ENCODE measurements around the gene SAFB. TPM values are rescaled to one million over a fixed set of nuclear protein-coding genes. Genes with fewer than 3 reads are reported as not detected.

SAFB gene
- polyA plus RNA-seq, 4 donors, result 44.0 to 105 (median 55.4) TPM

- H3K27me3 ChIP-seq (ENCODE audit: control insufficient read depth in 3 of 3, insufficient read depth in 3 of 3, low read length in 3 of 3), result no peaks in the 10 kb centered on the region
- DNase-seq (peak in 1 of 2 donors; percentile 17), FAIRE-seq (no peak)
- H3K27ac ChIP-seq (ENCODE audit: low read depth in 1 of 3, low read length in 2 of 3), result no peak overlapping the region
- H3K9me3 ChIP-seq (ENCODE audit: control insufficient read depth in 2 of 2, insufficient read depth in 1 of 2, low read depth in 1 of 2, low read length in 1 of 2), result no peaks in the 10 kb centered on the region
- H3K4me3 ChIP-seq (ENCODE audit: low read depth in 1 of 3, low read length in 3 of 3), result no peak overlapping the region
- peaks cover 5 to 43% (median 12%) of the 10 kb centered on the region in 3 donors for H3K36me3 ChIP-seq (ENCODE audit: control insufficient read depth in 3 of 3, insufficient read depth in 2 of 3, low read depth in 1 of 3, low read length in 3 of 3)
- WGBS, 3 donors, result 52 to 72% (median 64%) methylated on average over 6 of the region's 6 CpGs
- H3K4me1 ChIP-seq (ENCODE audit: control insufficient read depth in 3 of 3, insufficient read depth in 2 of 3, low read depth in 1 of 3, low read length in 2 of 3), result peaks cover 2 to 13% (median 8%) of the 10 kb centered on the region in 3 donors
Measured at GRCh38 chr19:5627395-5627904, 4.6 kb downstream of the SAFB start.

GRCh38 chr19:5628461-5628860 lies 5.6 kb downstream of the SAFB start:
- FAIRE-seq (no peak), DNase-seq (no peak)
- Histone ChIP-seq H3K27ac (ENCODE audit: low read depth in 1 of 3, low read length in 2 of 3) (no peak overlapping the region), H3K36me3 (ENCODE audit: control insufficient read depth in 3 of 3, insufficient read depth in 2 of 3, low read depth in 1 of 3, low read length in 3 of 3) (peaks cover 5 to 46% (median 12%) of the 10 kb centered on the region in 3 donors), H3K27me3 (ENCODE audit: control insufficient read depth in 3 of 3, insufficient read depth in 3 of 3, low read length in 3 of 3) (no peaks in the 10 kb centered on the region), H3K4me1 (ENCODE audit: control insufficient read depth in 3 of 3, insufficient read depth in 2 of 3, low read depth in 1 of 3, low read length in 2 of 3) (peaks cover 5 to 13% (median 8%) of the 10 kb centered on the region in 3 donors), H3K9me3 (ENCODE audit: control insufficient read depth in 2 of 2, insufficient read depth in 1 of 2, low read depth in 1 of 2, low read length in 1 of 2) (no peaks in the 10 kb centered on the region), H3K4me3 (ENCODE audit: low read depth in 1 of 3, low read length in 3 of 3) (no peak overlapping the region)
- WGBS, 3 donors, result 62 to 87% (median 77%) methylated on average over 1 of the region's 1 CpG

GRCh38 chr19:5628919-5629481 lies 6.1 kb downstream of the SAFB start:
- FAIRE-seq (no peak), DNase-seq (no peak)
- Histone ChIP-seq H3K4me1 (ENCODE audit: control insufficient read depth in 3 of 3, insufficient read depth in 2 of 3, low read depth in 1 of 3, low read length in 2 of 3) (peaks cover 5 to 13% (median 8%) of the 10 kb centered on the region in 3 donors), H3K36me3 (ENCODE audit: control insufficient read depth in 3 of 3, insufficient read depth in 2 of 3, low read depth in 1 of 3, low read length in 3 of 3) (peaks cover 5 to 46% (median 12%) of the 10 kb centered on the region in 3 donors), H3K27ac (ENCODE audit: low read depth in 1 of 3, low read length in 2 of 3) (peak overlapping the region in 1 of 3 donors; percentile 27), H3K4me3 (ENCODE audit: low read depth in 1 of 3, low read length in 3 of 3) (no peak overlapping the region), H3K27me3 (ENCODE audit: control insufficient read depth in 3 of 3, insufficient read depth in 3 of 3, low read length in 3 of 3) (no peaks in the 10 kb centered on the region), H3K9me3 (ENCODE audit: control insufficient read depth in 2 of 2, insufficient read depth in 1 of 2, low read depth in 1 of 2, low read length in 1 of 2) (no peaks in the 10 kb centered on the region)
- WGBS, 3 donors, result 74 to 84% (median 78%) methylated on average over 9 of the region's 9 CpGs

GRCh38 chr19:5631567-5632240 lies 8.8 kb downstream of the SAFB start:
- H3K36me3 ChIP-seq (ENCODE audit: control insufficient read depth in 3 of 3, insufficient read depth in 2 of 3, low read depth in 1 of 3, low read length in 3 of 3), result peaks cover 6 to 35% (median 10%) of the 10 kb centered on the region in 3 donors
- no peak for FAIRE-seq
- WGBS, 3 donors, result 72 to 86% (median 82%) methylated on average over 9 of the region's 9 CpGs
- H3K27ac ChIP-seq (ENCODE audit: low read depth in 1 of 3, low read length in 2 of 3), result no peak overlapping the region
- no peaks in the 10 kb centered on the region for H3K9me3 ChIP-seq (ENCODE audit: control insufficient read depth in 2 of 2, insufficient read depth in 1 of 2, low read depth in 1 of 2, low read length in 1 of 2)
- DNase-seq, result no peak
- no peaks in the 10 kb centered on the region for H3K27me3 ChIP-seq (ENCODE audit: control insufficient read depth in 3 of 3, insufficient read depth in 3 of 3, low read length in 3 of 3)
- peaks cover 0 to 3% (median 2%) of the 10 kb centered on the region in 3 donors for H3K4me1 ChIP-seq (ENCODE audit: control insufficient read depth in 3 of 3, insufficient read depth in 2 of 3, low read depth in 1 of 3, low read length in 2 of 3)
- no peak overlapping the region for H3K4me3 ChIP-seq (ENCODE audit: low read depth in 1 of 3, low read length in 3 of 3)

GRCh38 chr19:5632241-5632612 lies 9.3 kb downstream of the SAFB start:
- WGBS, 3 donors, result 54 to 61% (median 57%) methylated on average over 4 of the region's 4 CpGs
- Histone ChIP-seq H3K4me1 (ENCODE audit: control insufficient read depth in 3 of 3, insufficient read depth in 2 of 3, low read depth in 1 of 3, low read length in 2 of 3) (peaks cover 0 to 3% (median 2%) of the 10 kb centered on the region in 3 donors), H3K4me3 (ENCODE audit: low read depth in 1 of 3, low read length in 3 of 3) (no peak overlapping the region), H3K36me3 (ENCODE audit: control insufficient read depth in 3 of 3, insufficient read depth in 2 of 3, low read depth in 1 of 3, low read length in 3 of 3) (peaks cover 5 to 32% (median 10%) of the 10 kb centered on the region in 3 donors), H3K27ac (ENCODE audit: low read depth in 1 of 3, low read length in 2 of 3) (no peak overlapping the region), H3K27me3 (ENCODE audit: control insufficient read depth in 3 of 3, insufficient read depth in 3 of 3, low read length in 3 of 3) (no peaks in the 10 kb centered on the region), H3K9me3 (ENCODE audit: control insufficient read depth in 2 of 2, insufficient read depth in 1 of 2, low read depth in 1 of 2, low read length in 1 of 2) (no peaks in the 10 kb centered on the region)
- FAIRE-seq (no peak), DNase-seq (peak in 1 of 2 donors; percentile 9)

GRCh38 chr19:5632657-5633056 lies 9.8 kb downstream of the SAFB start:
- Histone ChIP-seq H3K36me3 (ENCODE audit: control insufficient read depth in 3 of 3, insufficient read depth in 2 of 3, low read depth in 1 of 3, low read length in 3 of 3) (peaks cover 5 to 31% (median 5%) of the 10 kb centered on the region in 3 donors), H3K4me1 (ENCODE audit: control insufficient read depth in 3 of 3, insufficient read depth in 2 of 3, low read depth in 1 of 3, low read length in 2 of 3) (peaks cover 0 to 3% (median 2%) of the 10 kb centered on the region in 3 donors), H3K4me3 (ENCODE audit: low read depth in 1 of 3, low read length in 3 of 3) (no peak overlapping the region), H3K27me3 (ENCODE audit: control insufficient read depth in 3 of 3, insufficient read depth in 3 of 3, low read length in 3 of 3) (no peaks in the 10 kb centered on the region), H3K27ac (ENCODE audit: low read depth in 1 of 3, low read length in 2 of 3) (no peak overlapping the region), H3K9me3 (ENCODE audit: control insufficient read depth in 2 of 2, insufficient read depth in 1 of 2, low read depth in 1 of 2, low read length in 1 of 2) (no peaks in the 10 kb centered on the region)
- DNase-seq (peak in 1 of 2 donors; percentile 18), FAIRE-seq (no peak)
- 73 to 75% (median 74%) methylated on average over 5 of the region's 5 CpGs for WGBS, 3 donors

GRCh38 chr19:5635427-5635826 lies 12.5 kb downstream of the SAFB start:
- H3K4me3 ChIP-seq (ENCODE audit: low read depth in 1 of 3, low read length in 3 of 3), result no peak overlapping the region
- no peak overlapping the region for H3K27ac ChIP-seq (ENCODE audit: low read depth in 1 of 3, low read length in 2 of 3)
- WGBS, 3 donors, result 77 to 85% (median 82%) methylated on average over 6 of the region's 6 CpGs
- H3K36me3 ChIP-seq (ENCODE audit: control insufficient read depth in 3 of 3, insufficient read depth in 2 of 3, low read depth in 1 of 3, low read length in 3 of 3), result peaks cover 2 to 24% (median 3%) of the 10 kb centered on the region in 3 donors
- no peaks in the 10 kb centered on the region for H3K9me3 ChIP-seq (ENCODE audit: control insufficient read depth in 2 of 2, insufficient read depth in 1 of 2, low read depth in 1 of 2, low read length in 1 of 2)
- DNase-seq (no peak), FAIRE-seq (no peak)
- H3K4me1 ChIP-seq (ENCODE audit: control insufficient read depth in 3 of 3, insufficient read depth in 2 of 3, low read depth in 1 of 3, low read length in 2 of 3), result peaks cover 0 to 3% (median 2%) of the 10 kb centered on the region in 3 donors
- no peaks in the 10 kb centered on the region for H3K27me3 ChIP-seq (ENCODE audit: control insufficient read depth in 3 of 3, insufficient read depth in 3 of 3, low read length in 3 of 3)

GRCh38 chr19:5637971-5638370 lies 15.1 kb downstream of the SAFB start:
- WGBS, 3 donors, result 42 to 52% (median 48%) methylated on average over 1 of the region's 1 CpG
- no peak for DNase-seq
- H3K9me3 ChIP-seq (ENCODE audit: control insufficient read depth in 2 of 2, insufficient read depth in 1 of 2, low read depth in 1 of 2, low read length in 1 of 2), result no peaks in the 10 kb centered on the region
- no peaks in the 10 kb centered on the region for H3K4me1 ChIP-seq (ENCODE audit: control insufficient read depth in 3 of 3, insufficient read depth in 2 of 3, low read depth in 1 of 3, low read length in 2 of 3)
- no peak for FAIRE-seq
- H3K36me3 ChIP-seq (ENCODE audit: control insufficient read depth in 3 of 3, insufficient read depth in 2 of 3, low read depth in 1 of 3, low read length in 3 of 3), result peaks cover 8 to 41% (median 11%) of the 10 kb centered on the region in 3 donors
- no peak overlapping the region for H3K4me3 ChIP-seq (ENCODE audit: low read depth in 1 of 3, low read length in 3 of 3)
- H3K27me3 ChIP-seq (ENCODE audit: control insufficient read depth in 3 of 3, insufficient read depth in 3 of 3, low read length in 3 of 3), result no peaks in the 10 kb centered on the region
- H3K27ac ChIP-seq (ENCODE audit: low read depth in 1 of 3, low read length in 2 of 3), result no peak overlapping the region

Measured in small intestine (tissue), 7 donors.